Spleen (tissue), 11 donors: ENCODE data around the gene UGT1A7. TPM values are rescaled to one million over a fixed set of nuclear protein-coding genes. Genes with fewer than 3 reads are reported as not detected.

Source experiments
- DNase-seq: peaks from one replicate; pipeline ENCODE4 v3.0.0-alpha.2; 2020
- H3K27ac ChIP-seq, 8 donors: fragments of 200-600 bp; sonication (generic) in 7 of 8; 1 replicate in 4 of 8; 2 replicates in 4 of 8; pipeline versions ENCODE4 v1.5.0 to v1.8.0; 2016 to 2021; ENCODE audit warnings: inconsistent platforms in 4 of 8, mild to moderate bottlenecking in 4 of 8, moderate library complexity in 1 of 8
- H3K27me3 ChIP-seq, 7 donors: fragments of 200-600 bp; sonication (generic) in 6 of 7; replicated peaks in 1 of 7; 1 replicate in 4 of 7; 2 replicates in 3 of 7; pipeline versions ENCODE4 v1.5.0 to v1.8.0; 2016 to 2021; ENCODE audit warnings: inconsistent platforms in 3 of 7, mild to moderate bottlenecking in 1 of 7
- H3K36me3 ChIP-seq, 6 donors: fragments of 200-600 bp; sonication (generic) in 5 of 6; 1 replicate in 4 of 6; 2 replicates in 2 of 6; pipeline versions ENCODE4 v1.5.0 to v1.8.0; 2016 to 2021; ENCODE audit warnings: inconsistent platforms in 2 of 6
- H3K4me1 ChIP-seq, 6 donors: fragments of 200-600 bp; sonication (generic) in 5 of 6; 1 replicate in 3 of 6; 2 replicates in 3 of 6; pipeline versions ENCODE4 v1.5.0 to v1.8.0; 2016 to 2021; ENCODE audit warnings: inconsistent platforms in 3 of 6
- H3K4me3 ChIP-seq, 8 donors: fragments of 200-600 bp; sonication (generic) in 7 of 8; 1 replicate in 4 of 8; 2 replicates in 4 of 8; pipeline versions ENCODE4 v1.5.0 to v1.8.0; 2016 to 2021; ENCODE audit warnings: inconsistent platforms in 4 of 8, mild to moderate bottlenecking in 4 of 8, moderate library complexity in 2 of 8
- H3K9me3 ChIP-seq, 8 donors: fragments of 200-600 bp; sonication (generic) in 7 of 8; 1 replicate in 4 of 8; 2 replicates in 4 of 8; pipeline versions ENCODE4 v1.5.0 to v1.8.0; 2016 to 2021; ENCODE audit warnings: inconsistent platforms in 4 of 8
- POLR2A ChIP-seq, 3 donors: fragments of 450-650 bp; IDR thresholded peaks; one replicate each; pipeline ENCODE4 v1.5.1; 2017; ENCODE audit warnings: antibody characterized with exemption in 3 of 3, mild to moderate bottlenecking in 1 of 3
- POLR2AphosphoS5 ChIP-seq, 3 donors: sonication (generic); formaldehyde crosslinking; IDR thresholded peaks; one replicate each; pipeline ENCODE4 v1.5.1; 2017; ENCODE audit warnings: antibody characterized with exemption in 3 of 3
- WGBS, 5 donors: extraction: QIAGEN DNeasy Blood & Tissue Kit in 3 of 5; methylation state at CpG; one replicate each; pipeline versions ENCODE4 v1.1.5 to v1.1.7; 2013 to 2018; 5-methylcytosine and 5-hydroxymethylcytosine counted together
- intact Hi-C: fragments of 100-400 bp; cut with DNase I; formaldehyde crosslinking; loops from one replicate; pipeline ENCODE4 v1.15.0; 2023; ENCODE audit warnings: low total_unique reads
- polyA plus RNA-seq, 3 donors: library from polyadenylated mRNA; stranded (reverse); fragments of 200-250 nt; gene quantifications; one replicate each; pipeline ENCODE4 v1.2.1, GENCODE V29; 2013
- total RNA-seq, 7 donors: library from RNA; depleted of rRNA in 3 of 7; stranded (reverse); fragments of >200 nt in 3 of 7; fragmentation: NEBNext Ultra II Directional in 4 of 7; extraction: Animal tissue kit (Norgen Biotek cat#: 25700) in 4 of 7; gene quantifications; one replicate each; pipeline versions ENCODE4 v1.1.0 to v1.2.1, GENCODE V29; 2016 to 2021
- TF ChIP-seq, protein P1 (sequence below), 11 experiments: fragments of 200-600 bp in 7 of 11; fragments of 450-650 bp in 4 of 11; sonication (generic) in 4 of 11; IDR thresholded peaks in 8 of 11; conservative IDR thresholded peaks in 3 of 11; 1 replicate in 7 of 11; 2 replicates in 4 of 11; pipeline versions ENCODE4 v1.4.0 to v1.8.0; 2016 to 2021; ENCODE audit warnings: antibody characterized with exemption in 11 of 11, inconsistent platforms in 4 of 11, mild to moderate bottlenecking in 1 of 11
- donor health status: healthy with polysubstance abuse.
- donor health status: DM: no; HTN: no; CAD: no; lungs with moderate emphysema.
- donor health status: DM: no; HTN: no; CAD: no.
- donor health status: Bipolar disorder and iron deficiency.
- donor health status: healthy.
- donor health status: DM: no; HTN: no; CAD: no.
- donor health status: DM: yes; HTN: yes; CAD: no.

Gene UGT1A7
- total and polyA plus RNA-seq, 10 donors: 0.03 TPM; not detected in 9

DNA sequence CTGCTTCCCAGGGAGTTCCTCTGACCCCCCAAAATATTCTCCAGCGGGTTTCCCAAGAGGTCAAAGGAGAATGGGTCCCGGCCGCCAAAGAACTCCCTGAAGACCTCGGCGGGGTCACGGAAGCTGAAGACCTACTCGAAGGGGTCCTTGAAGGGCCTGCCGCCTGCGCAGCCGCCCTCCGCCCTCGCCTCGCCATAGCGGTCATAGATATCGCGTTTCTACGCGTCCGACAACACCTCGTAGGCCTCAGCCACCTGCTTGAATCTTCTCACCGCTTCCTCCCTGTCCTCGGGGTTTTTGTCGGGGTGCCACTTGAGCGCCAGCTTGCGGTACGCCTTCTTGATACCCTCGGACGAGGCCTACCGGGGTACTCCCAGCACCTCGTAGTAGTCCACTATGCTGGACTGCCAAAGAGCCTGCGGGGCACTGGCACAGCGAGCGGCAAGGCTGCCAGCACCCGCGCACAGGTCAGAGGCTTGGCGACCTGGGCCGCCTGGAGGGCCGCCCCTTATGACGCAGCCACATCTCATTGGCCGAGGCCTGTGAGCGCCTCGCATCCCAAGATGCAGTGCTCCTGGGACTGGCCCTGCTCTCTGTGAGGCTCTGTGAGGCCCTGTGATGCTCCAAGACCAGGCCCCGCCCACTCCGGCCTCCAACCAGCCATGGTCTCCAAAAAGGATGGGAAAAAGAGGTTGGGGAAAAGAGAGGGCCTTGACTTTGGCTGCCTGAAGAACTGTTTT, 73.3 kb downstream of the UGT1A7 start:
- Histone ChIP-seq H3K4me1 (no peaks in the 10 kb centered on the region), H3K36me3 (no peaks in the 10 kb centered on the region), H3K4me3 (no peak overlapping the region), H3K27me3 (peaks cover 0 to 13% (median 0%) of the 10 kb centered on the region in 7 donors), H3K27ac (no peak overlapping the region), H3K9me3 (peaks cover 0 to 19% (median 15%) of the 10 kb centered on the region in 8 donors)
- 91 to 96% (median 93%) methylated on average over 39 to 44 of the region's 44 CpGs for WGBS, 5 donors
- intact Hi-C loops: no loop called here
- TF ChIP-seq POLR2A (IDR thresholded peaks at IDR 0.05) (no peak), POLR2AphosphoS5 (IDR thresholded peaks at IDR 0.05) (no peak)
- DNase-seq: no peak

DNA sequence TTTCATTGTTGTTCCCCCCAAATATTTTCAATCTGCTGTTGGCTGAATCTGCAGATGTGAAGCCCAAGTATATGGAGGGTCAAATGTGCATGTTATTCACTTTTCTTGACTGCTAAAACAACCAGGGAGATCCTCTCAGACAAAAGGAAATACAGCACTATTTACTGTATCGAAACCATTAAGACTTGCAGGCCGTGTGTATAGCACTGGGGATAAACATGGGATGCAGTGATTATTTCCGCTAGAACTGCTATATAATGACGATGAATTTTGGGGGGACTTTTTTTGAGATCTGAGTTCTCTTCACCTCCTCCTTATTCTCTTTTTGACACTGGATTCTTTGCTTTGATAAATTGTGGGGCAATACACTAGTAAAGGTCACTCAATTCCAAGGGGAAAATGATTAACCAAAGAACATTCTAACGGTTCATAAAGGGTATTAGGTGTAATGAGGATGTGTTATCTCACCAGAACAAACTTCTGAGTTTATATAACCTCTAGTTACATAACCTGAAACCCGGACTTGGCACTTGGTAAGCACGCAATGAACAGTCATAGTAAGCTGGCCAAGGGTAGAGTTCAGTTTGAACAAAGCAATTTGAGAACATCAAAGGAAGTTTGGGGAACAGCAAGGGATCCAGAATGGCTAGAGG, 74.9 kb downstream of the UGT1A7 start:
- H3K27ac ChIP-seq: no peak overlapping the region
- intact Hi-C loops: no loop called here
- H3K27me3 ChIP-seq: peaks cover 0 to 13% (median 0%) of the 10 kb centered on the region in 7 donors
- no peaks in the 10 kb centered on the region for H3K36me3 ChIP-seq
- WGBS, 5 donors: 78 to 86% (median 79%) methylated on average over 7 of the region's 7 CpGs
- peaks cover 0 to 4% (median under 1%) of the 10 kb centered on the region in 8 donors for H3K9me3 ChIP-seq
- DNase-seq: no peak
- no peak overlapping the region for H3K4me3 ChIP-seq
- TF ChIP-seq POLR2AphosphoS5 (IDR thresholded peaks at IDR 0.05) (no peak), POLR2A (IDR thresholded peaks at IDR 0.05) (no peak)
- TF ChIP-seq, protein P1, sequence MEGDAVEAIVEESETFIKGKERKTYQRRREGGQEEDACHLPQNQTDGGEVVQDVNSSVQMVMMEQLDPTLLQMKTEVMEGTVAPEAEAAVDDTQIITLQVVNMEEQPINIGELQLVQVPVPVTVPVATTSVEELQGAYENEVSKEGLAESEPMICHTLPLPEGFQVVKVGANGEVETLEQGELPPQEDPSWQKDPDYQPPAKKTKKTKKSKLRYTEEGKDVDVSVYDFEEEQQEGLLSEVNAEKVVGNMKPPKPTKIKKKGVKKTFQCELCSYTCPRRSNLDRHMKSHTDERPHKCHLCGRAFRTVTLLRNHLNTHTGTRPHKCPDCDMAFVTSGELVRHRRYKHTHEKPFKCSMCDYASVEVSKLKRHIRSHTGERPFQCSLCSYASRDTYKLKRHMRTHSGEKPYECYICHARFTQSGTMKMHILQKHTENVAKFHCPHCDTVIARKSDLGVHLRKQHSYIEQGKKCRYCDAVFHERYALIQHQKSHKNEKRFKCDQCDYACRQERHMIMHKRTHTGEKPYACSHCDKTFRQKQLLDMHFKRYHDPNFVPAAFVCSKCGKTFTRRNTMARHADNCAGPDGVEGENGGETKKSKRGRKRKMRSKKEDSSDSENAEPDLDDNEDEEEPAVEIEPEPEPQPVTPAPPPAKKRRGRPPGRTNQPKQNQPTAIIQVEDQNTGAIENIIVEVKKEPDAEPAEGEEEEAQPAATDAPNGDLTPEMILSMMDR (IDR thresholded peaks at IDR 0.05 in 8 of 11, conservative IDR thresholded peaks at IDR 0.05 in 3 of 11): no peak
- no peaks in the 10 kb centered on the region for H3K4me1 ChIP-seq

GRCh38 chr2:233758141-233758540, 76.4 kb downstream of the UGT1A7 start:
- no peaks in the 10 kb centered on the region for H3K9me3 ChIP-seq
- no peak for DNase-seq
- peaks cover 0 to 6% (median 0%) of the 10 kb centered on the region in 7 donors for H3K27me3 ChIP-seq
- TF ChIP-seq POLR2AphosphoS5 (IDR thresholded peaks at IDR 0.05): no peak
- TF ChIP-seq, protein P1 (IDR thresholded peaks at IDR 0.05 in 8 of 11, conservative IDR thresholded peaks at IDR 0.05 in 3 of 11): no peak
- TF ChIP-seq POLR2A (IDR thresholded peaks at IDR 0.05): no peak
- H3K27ac ChIP-seq: no peak overlapping the region
- no peaks in the 10 kb centered on the region for H3K36me3 ChIP-seq
- H3K4me1 ChIP-seq: no peaks in the 10 kb centered on the region
- intact Hi-C loops: no loop called here
- H3K4me3 ChIP-seq: no peak overlapping the region

GRCh38 chr2:233758849-233759248, 77.1 kb downstream of the UGT1A7 start:
- intact Hi-C loops: no loop called here
- no peak overlapping the region for H3K27ac ChIP-seq
- no peaks in the 10 kb centered on the region for H3K4me1 ChIP-seq
- no peak for DNase-seq
- H3K9me3 ChIP-seq: no peaks in the 10 kb centered on the region
- H3K27me3 ChIP-seq: peaks cover 0 to 8% (median 0%) of the 10 kb centered on the region in 7 donors
- no peak overlapping the region for H3K4me3 ChIP-seq
- 83 to 90% (median 87%) methylated on average over 2 of the region's 2 CpGs for WGBS, 5 donors
- H3K36me3 ChIP-seq: no peaks in the 10 kb centered on the region
- no peak for TF ChIP-seq POLR2A (IDR thresholded peaks at IDR 0.05)
- no peak for TF ChIP-seq POLR2AphosphoS5 (IDR thresholded peaks at IDR 0.05)
- TF ChIP-seq, protein P1 (IDR thresholded peaks at IDR 0.05 in 8 of 11, conservative IDR thresholded peaks at IDR 0.05 in 3 of 11): no peak
